ENCODE measurements around the gene CA9.

GRCh38 chr9:35662437-35662836, 11.3 kb upstream of the CA9 start:
- TF ChIP-seq POLR2A (IDR thresholded peaks at IDR 0.05; ENCODE audit: low read depth, low read length) (no peak), CTCF (IDR thresholded peaks at IDR 0.05; ENCODE audit: extremely low read depth in 1 of 2, insufficient read depth in 1 of 2, low read depth in 1 of 2, low read length in 2 of 2) (no peak), FOS (IDR thresholded peaks at IDR 0.05; ENCODE audit: borderline replicate concordance, insufficient read depth, low read length) (no peak), JUN (IDR thresholded peaks at IDR 0.05; ENCODE audit: borderline replicate concordance, insufficient read depth, insufficient read length, low read depth) (no peak), MAX (IDR thresholded peaks at IDR 0.05; ENCODE audit: insufficient read depth, insufficient read length) (no peak), EZH2 (IDR thresholded peaks at IDR 0.05; ENCODE audit: borderline replicate concordance, low read depth, low read length, severe bottlenecking) (no peak), POLR2AphosphoS5 (IDR thresholded peaks at IDR 0.05; ENCODE audit: insufficient read depth, low read depth, low read length) (no peak)
